GM12878 (cell line): ENCODE results near the gene NAALADL2. TPM values are rescaled to one million over a fixed set of nuclear protein-coding genes. Genes with fewer than 3 reads are reported as not detected.

Experiments
- ATF2 ChIP-seq: IDR thresholded peaks from 2 replicates; pipeline ENCODE4 v1.6.1; 2012; ENCODE audit warnings: low read length, inconsistent platforms
- CBFB ChIP-seq: IDR thresholded peaks from 2 replicates; pipeline ENCODE4 v1.6.1; 2016; ENCODE audit warnings: antibody characterized with exemption, low read depth
- CBX3 ChIP-seq: fragments of 200-600 bp; sonication (generic); IDR thresholded peaks from 2 replicates; pipeline ENCODE4 v1.6.1; 2016; ENCODE audit warnings: low read depth, borderline replicate concordance
- CBX5 ChIP-seq: sonication (generic); IDR thresholded peaks from 2 replicates; pipeline ENCODE4 v1.6.1; 2016; ENCODE audit warnings: low read depth, moderate library complexity, mild to moderate bottlenecking, inconsistent platforms
- CEBPB ChIP-seq, 2 experiments: fragments of 150-350 bp in 1 of 2; IDR thresholded peaks; 2 replicates each; pipeline ENCODE4 v1.6.1; 2012 to 2014; ENCODE audit warnings: low read depth in 2 of 2, low read length in 2 of 2, borderline replicate concordance in 1 of 2, inconsistent platforms in 1 of 2
- CREB1 ChIP-seq: IDR thresholded peaks from 2 replicates; pipeline ENCODE4 v1.6.1; 2012; ENCODE audit warnings: low read depth, mild to moderate bottlenecking, inconsistent platforms
- EED ChIP-seq: sonication (generic); IDR thresholded peaks from 2 replicates; pipeline ENCODE4 v1.6.1; 2016; ENCODE audit warnings: antibody characterized with exemption, low read depth
- EP300 ChIP-seq, 2 experiments: fragments of 150-350 bp in 1 of 2; IDR thresholded peaks; 2 replicates each; pipeline ENCODE4 v1.6.1; 2011 to 2012; ENCODE audit warnings: low read depth in 2 of 2, low read length in 2 of 2, borderline replicate concordance in 1 of 2, improper control_type of control experiment in 1 of 2, inconsistent platforms in 1 of 2; ENCODE audit not compliant: control insufficient read depth in 1 of 2
- EZH2 ChIP-seq: IDR thresholded peaks from 2 replicates; pipeline ENCODE4 v1.6.1; 2012; ENCODE audit warnings: low read depth, mild to moderate bottlenecking, control low read depth, inconsistent platforms, low read length, borderline replicate concordance; ENCODE audit not compliant: control insufficient read depth
- HSF1 ChIP-seq: fragments of 150-350 bp; IDR thresholded peaks from 2 replicates; pipeline ENCODE4 v1.6.1; 2014; ENCODE audit warnings: mild to moderate bottlenecking, low read depth, low read length
- IKZF1 ChIP-seq: fragments of 450-650 bp; conservative IDR thresholded peaks from 2 replicates; pipeline ENCODE4 v1.6.1; 2017; ENCODE audit warnings: antibody characterized with exemption, mild to moderate bottlenecking
- KDM1A ChIP-seq: fragments of 200-600 bp; sonication (generic); IDR thresholded peaks from 2 replicates; pipeline ENCODE4 v1.6.1; 2016; ENCODE audit warnings: borderline replicate concordance
- NFIC ChIP-seq: IDR thresholded peaks from 2 replicates; pipeline ENCODE4 v1.6.1; 2012; ENCODE audit warnings: low read depth, mild to moderate bottlenecking, inconsistent platforms, low read length, moderate library complexity
- NFXL1 ChIP-seq: fragments of 450-650 bp; IDR thresholded peaks from 2 replicates; pipeline ENCODE4 v1.6.1; 2017; ENCODE audit warnings: antibody characterized with exemption, mild to moderate bottlenecking, borderline replicate concordance
- NR2C2 ChIP-seq: IDR thresholded peaks from 2 replicates; pipeline ENCODE4 v1.6.1; 2011; ENCODE audit warnings: borderline replicate concordance, low read depth; ENCODE audit not compliant: control insufficient read depth, insufficient read length
- PAX5 ChIP-seq: IDR thresholded peaks from 2 replicates; pipeline ENCODE4 v1.6.1; 2011; ENCODE audit warnings: low read depth, low read length, borderline replicate concordance
- PML ChIP-seq: IDR thresholded peaks from 2 replicates; pipeline ENCODE4 v1.6.1; 2012; ENCODE audit warnings: low read length, inconsistent platforms
- SIX5 ChIP-seq: IDR thresholded peaks from 2 replicates; pipeline ENCODE4 v1.6.1; 2011; ENCODE audit warnings: mild to moderate bottlenecking, low read depth, low read length, moderate library complexity; ENCODE audit not compliant: severe bottlenecking
- SKIL ChIP-seq: fragments of 450-650 bp; IDR thresholded peaks from 2 replicates; pipeline ENCODE4 v1.6.1; 2017; ENCODE audit warnings: mild to moderate bottlenecking, low read depth, inconsistent platforms; ENCODE audit not compliant: poor library complexity, severe bottlenecking
- SREBF2 ChIP-seq: IDR thresholded peaks from 2 replicates; pipeline ENCODE4 v1.6.1; 2012; ENCODE audit warnings: mild to moderate bottlenecking, low read length
- SRF ChIP-seq, 2 experiments: IDR thresholded peaks; 2 replicates each; pipeline ENCODE4 v1.6.1; 2011; ENCODE audit warnings: low read depth in 2 of 2, low read length in 2 of 2, mild to moderate bottlenecking in 1 of 2, moderate library complexity in 1 of 2
- TAF1 ChIP-seq: IDR thresholded peaks from 2 replicates; pipeline ENCODE4 v1.6.1; 2011; ENCODE audit warnings: mild to moderate bottlenecking, low read depth, low read length, borderline replicate concordance
- YBX1 ChIP-seq: fragments of 450-650 bp; IDR thresholded peaks from 2 replicates; pipeline ENCODE4 v1.6.1; 2016; ENCODE audit warnings: antibody characterized with exemption
- ZZZ3 ChIP-seq: IDR thresholded peaks from 2 replicates; pipeline ENCODE4 v1.6.1; 2011; ENCODE audit warnings: low read depth; ENCODE audit not compliant: control insufficient read depth, insufficient read length
- polyA plus RNA-seq, 11 experiments: library from polyadenylated mRNA; depleted of rRNA in 4 of 11; unstranded in 6 of 11; stranded (reverse) in 5 of 11; fragments of >200 nt; fragmentation: Nextera tagmentation in 4 of 11; fragmentation: Illumina TruSeq in 1 of 11; extraction: Ambion mirVana in 4 of 11; extraction: Trizol in 1 of 11; gene quantifications; 1 replicate in 1 of 11; 2 replicates in 10 of 11; pipeline versions ENCODE4 v1.2.1 to v1.2.3, GENCODE V29; 2011 to 2016; ENCODE audit warnings: inconsistent platforms in 2 of 11, missing spikeins in 2 of 11, low read depth in 1 of 11
- total RNA-seq, 4 experiments: library from RNA; depleted of rRNA in 3 of 4; stranded (reverse); fragments of >200 nt in 3 of 4; fragmentation: Illumina TruSeq in 1 of 4; extraction: Trizol in 1 of 4; gene quantifications; 2 replicates each; pipeline versions ENCODE4 v1.2.1 to v1.2.3, GENCODE V29; 2013 to 2021

NAALADL2 gene
- total and polyA plus RNA-seq, 10 of the 15 experiments (the other 5 are each of a cell fraction or from before 2014, with no cell fraction given) = 0.06 to 10.8 (median 0.46) TPM

DNA sequence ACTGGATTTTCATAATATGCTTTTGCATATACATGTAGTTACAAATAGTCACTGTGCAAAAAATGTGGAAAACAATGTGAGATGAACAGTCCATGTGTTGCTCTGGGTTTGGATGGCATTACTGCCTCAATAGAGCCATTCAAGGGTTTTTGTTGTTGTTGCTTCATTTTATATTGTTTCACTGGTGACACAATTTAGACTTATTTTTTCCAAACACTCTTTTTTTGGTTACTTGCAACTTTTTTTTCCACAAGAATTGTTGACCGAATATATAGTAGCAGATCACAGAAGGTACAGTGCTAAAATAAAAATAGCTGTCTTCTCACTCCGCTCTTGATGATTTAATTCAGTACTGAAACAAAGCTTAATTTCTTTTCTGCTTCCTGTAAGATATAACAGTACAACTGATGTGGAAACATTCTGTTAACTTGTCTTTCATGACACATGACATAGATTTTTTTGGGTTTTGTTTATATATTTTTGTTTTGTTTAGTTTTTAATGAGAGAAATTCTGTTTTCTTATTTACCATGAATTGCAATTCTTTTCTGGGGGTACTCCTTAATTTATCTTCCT, 618.6 kb downstream of the NAALADL2 start (continued):
- TF ChIP-seq IKZF1 = no peak
- TF ChIP-seq SRF (IDR thresholded peaks at IDR 0.05; ENCODE audit: low read depth in 2 of 2, low read length in 2 of 2) = no peak
- no peak for TF ChIP-seq EP300 (IDR thresholded peaks at IDR 0.05; ENCODE audit: borderline replicate concordance in 1 of 2, control insufficient read depth in 1 of 2, low read depth in 2 of 2, low read length in 2 of 2)
- TF ChIP-seq TAF1 = no peak
- TF ChIP-seq CBX5 = no peak
- TF ChIP-seq CBFB = no peak
- TF ChIP-seq CREB1 = no peak
- no peak for TF ChIP-seq HSF1
- TF ChIP-seq SIX5 = no peak
- TF ChIP-seq CEBPB (IDR thresholded peaks at IDR 0.05; ENCODE audit: borderline replicate concordance in 1 of 2, low read depth in 2 of 2, low read length in 2 of 2) = no peak
- TF ChIP-seq NFIC = peak; percentile 94
- peak; percentile 86 for TF ChIP-seq ATF2
- TF ChIP-seq EED = no peak
- no peak for TF ChIP-seq NR2C2
- no peak for TF ChIP-seq YBX1
- TF ChIP-seq KDM1A = no peak
- no peak for TF ChIP-seq ZZZ3
- TF ChIP-seq CBX3 = no peak
- TF ChIP-seq SREBF2 = no peak
- TF ChIP-seq PAX5 = peak; percentile 42; the same call in 1 of the 2 replicates
- TF ChIP-seq SKIL = peak; percentile 20
- TF ChIP-seq NFXL1 = no peak
- TF ChIP-seq PML = no peak
- no peak for TF ChIP-seq EZH2
